K562 (cell line): ENCODE data around the gene EFNA5. TPM values are rescaled to one million over a fixed set of nuclear protein-coding genes. Genes with fewer than 3 reads are reported as not detected.

Source experiments
- ATAC-seq: fragments of 200-7000 bp; cut with Tn5 transposase; 3 replicates; pipeline ENCODE4 v1.9.1; 2020; ENCODE audit warnings: moderate library complexity
- BruUV-seq: library from RNA; stranded (reverse); fragments of 400-500 nt; replicated peaks from 2 replicates; lab custom pipeline; 2021; lab: Mats Ljungman, UMichigan
- CTCF ChIA-PET: fragments of 300-600 bp; formaldehyde crosslinking; extraction: SDS; loops from one replicate; lab custom pipeline; 2021; ENCODE audit warnings: low intra/inter-chr PET ratio; lab: Yijun Ruan, JAX
- POLR2A ChIA-PET: fragments of 300-600, 350-650 bp; sonication (Branson Sonifier 250); formaldehyde crosslinking; extraction: SDS; loops from one replicate; lab custom pipeline; 2021; ENCODE audit warnings: antibody characterized with exemption, inconsistent platforms; lab: Yijun Ruan, JAX
- DNase-seq, 4 experiments: peaks; one replicate each; pipeline versions ENCODE4 v3.0.0 to v3.0.0-alpha.2; 2011 to 2018; ENCODE audit warnings: low spot score in 3 of 4, mixed read lengths in 3 of 4; ENCODE audit errors: extremely low read depth in 1 of 4
- FAIRE-seq: peaks from 2 replicates; lab custom pipeline; 2011; peaks lifted over from hg19 to GRCh38; lab: Jason Lieb, UNC
- H2AFZ ChIP-seq: 2 replicates; pipeline ENCODE4 v1.6.0; 2011; ENCODE audit warnings: low read depth, low read length, control low read depth, inconsistent platforms
- H3K27ac ChIP-seq: fragments of 200-600 bp; 3 replicates; pipeline ENCODE4 v1.8.0; 2011; ENCODE audit warnings: low read depth, mild to moderate bottlenecking, control low read depth, inconsistent platforms, low read length, moderate library complexity, mixed read lengths; ENCODE audit errors: extremely low read depth
- H3K27me3 ChIP-seq, 2 experiments: fragments of 300-600 bp in 1 of 2; 2 replicates in 1 of 2; 3 replicates in 1 of 2; pipeline versions ENCODE4 v1.6.0 to v1.8.0; 2011; ENCODE audit warnings: inconsistent platforms in 2 of 2, low read length in 2 of 2, mild to moderate bottlenecking in 1 of 2, mixed read lengths in 1 of 2, moderate library complexity in 1 of 2; ENCODE audit not compliant: control insufficient read depth in 2 of 2, insufficient read depth in 2 of 2
- H3K36me3 ChIP-seq: fragments of 300-600 bp; 3 replicates; pipeline ENCODE4 v1.8.0; 2011; ENCODE audit warnings: mild to moderate bottlenecking, low read length, inconsistent platforms; ENCODE audit not compliant: control insufficient read depth, insufficient read depth
- H3K4me1 ChIP-seq, 2 experiments: fragments of 200-600 bp in 1 of 2; replicated peaks in 1 of 2; 2 replicates in 1 of 2; 3 replicates in 1 of 2; pipeline versions ENCODE4 v1.5.1 to v1.8.0; 2011; ENCODE audit warnings: inconsistent platforms in 2 of 2, low read length in 2 of 2, mild to moderate bottlenecking in 1 of 2, mixed read lengths in 1 of 2, moderate library complexity in 1 of 2; ENCODE audit not compliant: control insufficient read depth in 2 of 2, insufficient read depth in 2 of 2
- H3K4me2 ChIP-seq: 2 replicates; pipeline ENCODE4 v1.6.1; 2011; ENCODE audit warnings: low read length, control low read depth, inconsistent platforms, mixed read lengths; ENCODE audit not compliant: insufficient read depth
- H3K4me3 ChIP-seq: fragments of 200-600 bp; sonication (generic), shearing (Covaris generic); 2 replicates; pipeline ENCODE4 v1.5.1; 2016; ENCODE audit warnings: control low read depth, inconsistent platforms
- H3K79me2 ChIP-seq: fragments of 200-600 bp; 3 replicates; pipeline ENCODE4 v1.8.0; 2011; ENCODE audit warnings: low read length, inconsistent platforms; ENCODE audit not compliant: control insufficient read depth, insufficient read depth
- H3K9ac ChIP-seq, 2 experiments: 2 replicates each; pipeline versions ENCODE4 v1.6.0 to v1.6.1; 2011; ENCODE audit warnings: low read depth in 2 of 2, low read length in 2 of 2, control low read depth in 1 of 2, inconsistent platforms in 1 of 2, mild to moderate bottlenecking in 1 of 2, mixed read lengths in 1 of 2; ENCODE audit not compliant: insufficient read depth in 1 of 2
- H3K9me1 ChIP-seq: one replicate; pipeline ENCODE4 v1.6.0; 2011; ENCODE audit warnings: inconsistent platforms, mild to moderate bottlenecking, low read length, moderate library complexity; ENCODE audit not compliant: control insufficient read depth, insufficient read depth
- H3K9me3 ChIP-seq: replicated peaks from 2 replicates; pipeline ENCODE4 v1.5.1; 2011; ENCODE audit warnings: low read depth, low read length, inconsistent platforms; ENCODE audit not compliant: control insufficient read depth, insufficient read depth
- H4K20me1 ChIP-seq: replicated peaks from 2 replicates; pipeline ENCODE4 v1.6.1; 2011; ENCODE audit warnings: low read length, inconsistent platforms, mixed read lengths; ENCODE audit not compliant: control insufficient read depth, insufficient read depth
- CBX3 ChIP-seq, 2 experiments: IDR thresholded peaks; 1 replicate in 1 of 2; 2 replicates in 1 of 2; pipeline ENCODE4 v1.6.1; 2012; ENCODE audit warnings: inconsistent platforms in 2 of 2, low read length in 2 of 2, borderline replicate concordance in 1 of 2, control low read depth in 1 of 2
- ELK1 ChIP-seq: sonication (generic); formaldehyde crosslinking; IDR thresholded peaks from 2 replicates; pipeline ENCODE4 v1.8.1; 2022; ENCODE audit warnings: missing genetic modification reagents
- ETS1 ChIP-seq: conservative IDR thresholded peaks from 2 replicates; pipeline ENCODE4 v1.6.1; 2011; ENCODE audit warnings: low read depth, mild to moderate bottlenecking, low read length; ENCODE audit not compliant: control insufficient read depth
- GABPA ChIP-seq: fragments of 200-800 bp; sonication (Bioruptor generic); conservative IDR thresholded peaks from 2 replicates; pipeline ENCODE4 v1.6.1; 2016; ENCODE audit warnings: low read depth, missing genetic modification characterization, missing compliant biosample characterization
- LEF1 ChIP-seq: fragments of 450-650 bp; IDR thresholded peaks from 2 replicates; pipeline ENCODE4 v1.6.1; 2016; ENCODE audit warnings: mild to moderate bottlenecking
- MAFK ChIP-seq: IDR thresholded peaks from 2 replicates; pipeline ENCODE4 v1.6.1; 2011; ENCODE audit warnings: low read length, improper control_type of control experiment
- MYBL2 ChIP-seq, 2 experiments: fragments of 450-650 bp in 1 of 2; sonication (generic) in 1 of 2; formaldehyde crosslinking in 1 of 2; IDR thresholded peaks; 2 replicates each; pipeline versions ENCODE4 v1.6.1 to v1.8.1; 2017 to 2022; ENCODE audit warnings: borderline replicate concordance in 1 of 2, inconsistent platforms in 1 of 2, low read depth in 1 of 2, mild to moderate bottlenecking in 1 of 2, missing genetic modification reagents in 1 of 2, moderate library complexity in 1 of 2
- SMAD4 ChIP-seq: fragments of 250-450 bp; sonication (Bioruptor Pico); conservative IDR thresholded peaks from 2 replicates; pipeline ENCODE4 v1.8.0; 2021; ENCODE audit warnings: inconsistent platforms, mild to moderate bottlenecking, moderate library complexity
- SRSF9 ChIP-seq: fragments of 200-400 bp; formaldehyde crosslinking; IDR thresholded peaks from 2 replicates; pipeline ENCODE4 v1.6.1; 2017; ENCODE audit warnings: low read depth, low read length, borderline replicate concordance
- WGBS: fragments of 100-300 bp; shearing (Covaris generic); methylation state at CpG from one replicate; pipeline ENCODE4 v1.1.6; 2016; ENCODE audit warnings: low coverage, mixed read lengths; ENCODE audit not compliant: insufficient coverage; ENCODE audit errors: missing lambda C conversion rate; 5-methylcytosine and 5-hydroxymethylcytosine counted together
- in situ Hi-C: fragments of 300-500 bp; cut with MboI; formaldehyde crosslinking; loops from 4 replicates; pipeline ENCODE4 v1.15.0; 2018; ENCODE audit warnings: inconsistent platforms, mixed read lengths
- intact Hi-C: fragments of 100-400 bp; cut with micrococcal nuclease; formaldehyde crosslinking; loops from 2 replicates; pipeline ENCODE4 v1.14.2; 2022
- polyA plus RNA-seq, 8 experiments: library from polyadenylated mRNA; depleted of rRNA in 4 of 8; stranded (reverse) in 5 of 8; unstranded in 3 of 8; fragments of >200 nt; fragmentation: Nextera tagmentation in 2 of 8; fragmentation: Illumina TruSeq in 1 of 8; extraction: Ambion mirVana in 2 of 8; extraction: Trizol in 1 of 8; gene quantifications; 2 replicates each; pipeline versions ENCODE4 v1.2.1 to v1.2.3, GENCODE V29; 2011 to 2014; ENCODE audit warnings: inconsistent platforms in 1 of 8, missing spikeins in 1 of 8
- total RNA-seq, 7 experiments: library from RNA; depleted of rRNA in 6 of 7; stranded (reverse); fragments of >200 nt in 6 of 7; fragmentation: Illumina TruSeq in 2 of 7; extraction: Trizol in 2 of 7; gene quantifications; 2 replicates each; pipeline versions ENCODE4 v1.2.1 to v1.2.3, GENCODE V29; 2011 to 2021; ENCODE audit warnings: low replicate concordance in 1 of 7

EFNA5 gene
- total and polyA plus RNA-seq, 9 of the 15 experiments (the other 6 are each of a cell fraction or from before 2014, with no cell fraction given) = 0.20 TPM; not detected in 8

- TF ChIP-seq ELK1 (CRISPR knock-in tag) (no peak), CBX3 (IDR thresholded peaks at IDR 0.05; ENCODE audit: borderline replicate concordance in 1 of 2, low read length in 2 of 2) (no peak), MYBL2 (IDR thresholded peaks at IDR 0.05; ENCODE audit: low read depth) (no peak), MYBL2 (CRISPR knock-in tag; IDR thresholded peaks at IDR 0.05; ENCODE audit: borderline replicate concordance) (no peak), ETS1 (no peak), GABPA (tag) (no peak), MAFK (no peak), LEF1 (no peak), SMAD4 (CRISPR knock-in tag) (no peak), SRSF9 (no peak)
- Histone ChIP-seq H3K9me1 (no peaks in the 10 kb centered on the region), H3K4me1 (no peaks in the 10 kb centered on the region), H3K4me2 (no peak overlapping the region), H4K20me1 (no peaks in the 10 kb centered on the region), H2AFZ (no peak overlapping the region), H3K79me2 (no peaks in the 10 kb centered on the region), H3K4me3 (no peak overlapping the region), H3K27me3 (no peaks in the 10 kb centered on the region), H3K9ac (no peak overlapping the region), H3K36me3 (no peaks in the 10 kb centered on the region), H3K27ac (no peak overlapping the region), H3K9me3 (no peaks in the 10 kb centered on the region)
- no TSS peak for BruUV-seq
- intact Hi-C loops = no loop called here
- 0% methylated on average over 3 of the region's 3 CpGs for WGBS
- FAIRE-seq (no peak), DNase-seq (no peak), ATAC-seq (no peak)
- ChIA-PET POLR2A (no interaction called here), CTCF (no interaction called here)
- in situ Hi-C loops = no loop called here
These were observed 11.8 kb upstream of the EFNA5 start for GRCh38 chr5:107682533-107682932.
